ENCODE measurements around the gene CYB5B.

Gene CYB5B

DNA sequence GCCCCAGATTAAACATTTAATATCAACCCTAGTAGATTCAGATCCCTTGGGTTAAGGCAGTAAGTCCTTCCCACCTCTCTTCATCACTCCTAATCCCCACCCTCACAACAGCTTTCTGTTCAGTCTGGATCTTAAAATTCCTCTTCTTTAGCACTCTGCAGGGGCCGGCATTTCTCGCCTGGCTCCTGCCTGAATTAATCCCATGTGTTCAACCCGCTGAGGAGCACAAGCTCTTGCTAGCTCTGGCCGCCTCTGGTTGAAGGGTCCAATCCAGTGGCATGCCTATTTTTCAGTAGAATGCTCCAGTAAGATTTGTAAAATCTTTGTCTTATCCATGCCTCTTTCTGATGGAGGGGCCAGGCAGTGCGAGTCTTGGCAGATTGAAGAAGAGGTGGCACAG lies 59.2 kb downstream of the CYB5B start:
- WGBS (ENCODE audit: extremely low coverage, insufficient coverage, low lambda C conversion rate), result no CpG with 5 or more reads among the region's 5 CpGs
- Histone ChIP-seq H2AK5ac (ENCODE audit: low read length) (no peak overlapping the region), H3K18ac (ENCODE audit: low read length) (no peak overlapping the region), H2BK120ac (ENCODE audit: low read depth, low read length) (no peak overlapping the region), H3K9ac (ENCODE audit: low read length) (no peak overlapping the region), H3K4me3 (ENCODE audit: low read length) (no peak overlapping the region), H3K79me2 (ENCODE audit: control insufficient read depth, insufficient read depth, low read length) (no peaks in the 10 kb centered on the region), H4K5ac (ENCODE audit: low read length) (no peak overlapping the region), H2BK5ac (ENCODE audit: low read length) (no peak overlapping the region), H2BK15ac (replicated peaks; ENCODE audit: low read depth) (no peak overlapping the region), H3K56ac (ENCODE audit: low read length) (no peak overlapping the region), H3K4me1 (ENCODE audit: control insufficient read depth, low read depth, low read length) (no peaks in the 10 kb centered on the region), H4K8ac (ENCODE audit: low read depth, low read length) (no peak overlapping the region), H3K4ac (ENCODE audit: low read depth, low read length) (no peak overlapping the region), H3K27me3 (ENCODE audit: insufficient read depth, low read length, poor library complexity) (no peaks in the 10 kb centered on the region), H3K79me1 (ENCODE audit: low read length) (no peaks in the 10 kb centered on the region), H3K4me2 (ENCODE audit: low read length) (no peak overlapping the region), H3K36me3 (ENCODE audit: control insufficient read depth, insufficient read depth, low read length) (no peaks in the 10 kb centered on the region), H3K27ac (ENCODE audit: low read depth, low read length) (no peak overlapping the region), H3K23ac (ENCODE audit: low read length) (no peak overlapping the region)
- DNase-seq, result peak; percentile 71

DNA sequence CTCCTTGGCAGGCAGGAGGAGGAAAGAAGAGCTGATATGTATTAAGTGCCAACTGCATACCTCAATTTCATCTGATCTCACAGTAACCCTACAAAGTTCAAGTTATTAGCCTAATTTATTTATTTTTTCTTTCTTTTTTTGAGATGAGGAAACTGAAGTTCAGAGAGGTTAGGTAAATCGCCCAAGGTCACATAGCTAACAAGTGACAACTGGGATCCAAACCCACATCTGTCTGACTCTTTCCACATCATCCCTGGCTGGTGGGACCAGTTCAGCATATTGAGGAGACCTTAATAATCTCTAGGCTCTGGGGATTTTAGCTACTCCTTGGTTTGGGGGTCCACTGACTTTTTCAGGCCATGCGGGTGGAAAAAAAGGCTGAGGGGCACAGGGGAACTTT lies 60.9 kb downstream of the CYB5B start:
- Histone ChIP-seq H2AK5ac (ENCODE audit: low read length) (no peak overlapping the region), H3K27me3 (ENCODE audit: insufficient read depth, low read length, poor library complexity) (no peaks in the 10 kb centered on the region), H2BK120ac (ENCODE audit: low read depth, low read length) (no peak overlapping the region), H3K4me1 (ENCODE audit: control insufficient read depth, low read depth, low read length) (no peaks in the 10 kb centered on the region), H3K4me2 (ENCODE audit: low read length) (no peak overlapping the region), H3K4ac (ENCODE audit: low read depth, low read length) (no peak overlapping the region), H2BK15ac (replicated peaks; ENCODE audit: low read depth) (no peak overlapping the region), H3K18ac (ENCODE audit: low read length) (no peak overlapping the region), H2BK5ac (ENCODE audit: low read length) (no peak overlapping the region), H3K36me3 (ENCODE audit: control insufficient read depth, insufficient read depth, low read length) (no peaks in the 10 kb centered on the region), H3K4me3 (ENCODE audit: low read length) (no peak overlapping the region), H4K5ac (ENCODE audit: low read length) (no peak overlapping the region), H3K56ac (ENCODE audit: low read length) (no peak overlapping the region), H3K9ac (ENCODE audit: low read length) (no peak overlapping the region), H3K79me2 (ENCODE audit: control insufficient read depth, insufficient read depth, low read length) (no peaks in the 10 kb centered on the region), H3K79me1 (ENCODE audit: low read length) (no peaks in the 10 kb centered on the region), H4K8ac (ENCODE audit: low read depth, low read length) (no peak overlapping the region), H3K23ac (ENCODE audit: low read length) (no peak overlapping the region), H3K27ac (ENCODE audit: low read depth, low read length) (no peak overlapping the region)
- DNase-seq, result no peak
- whole genome bisulfite sequencing (ENCODE audit: extremely low coverage, insufficient coverage, low lambda C conversion rate), result no CpG with 5 or more reads among the region's 2 CpGs

DNA sequence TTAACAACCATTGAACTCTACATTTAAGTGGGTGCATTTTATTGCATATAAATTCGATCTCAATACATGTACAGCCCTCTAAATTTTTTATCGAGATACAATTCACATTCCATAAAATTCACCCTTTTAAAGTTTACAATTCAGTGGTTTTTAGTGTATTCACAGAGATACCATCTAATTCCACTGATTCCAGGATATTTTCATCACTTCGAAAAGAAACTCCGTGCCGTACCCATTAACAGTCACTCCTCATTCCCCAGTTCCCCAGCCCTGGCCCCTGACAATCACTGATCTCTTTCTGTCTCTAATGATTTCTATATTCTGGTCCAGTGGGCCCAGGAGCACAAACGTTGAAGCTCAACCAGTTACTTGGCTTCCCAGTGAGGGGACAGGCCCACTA lies 61.4 kb downstream of the CYB5B start:
- Histone ChIP-seq H3K36me3 (ENCODE audit: control insufficient read depth, insufficient read depth, low read length) (no peaks in the 10 kb centered on the region), H2BK15ac (replicated peaks; ENCODE audit: low read depth) (no peak overlapping the region), H3K27me3 (ENCODE audit: insufficient read depth, low read length, poor library complexity) (no peaks in the 10 kb centered on the region), H3K18ac (ENCODE audit: low read length) (no peak overlapping the region), H4K5ac (ENCODE audit: low read length) (no peak overlapping the region), H3K79me1 (ENCODE audit: low read length) (no peaks in the 10 kb centered on the region), H2BK120ac (ENCODE audit: low read depth, low read length) (no peak overlapping the region), H3K79me2 (ENCODE audit: control insufficient read depth, insufficient read depth, low read length) (no peaks in the 10 kb centered on the region), H3K23ac (ENCODE audit: low read length) (no peak overlapping the region), H3K4me3 (ENCODE audit: low read length) (no peak overlapping the region), H3K56ac (ENCODE audit: low read length) (no peak overlapping the region), H3K9ac (ENCODE audit: low read length) (no peak overlapping the region), H3K4me1 (ENCODE audit: control insufficient read depth, low read depth, low read length) (no peaks in the 10 kb centered on the region), H3K4ac (ENCODE audit: low read depth, low read length) (no peak overlapping the region), H2BK5ac (ENCODE audit: low read length) (no peak overlapping the region), H4K8ac (ENCODE audit: low read depth, low read length) (no peak overlapping the region), H3K4me2 (ENCODE audit: low read length) (no peak overlapping the region), H2AK5ac (ENCODE audit: low read length) (no peak overlapping the region), H3K27ac (ENCODE audit: low read depth, low read length) (no peak overlapping the region)
- DNase-seq, result no peak
- no CpG with 5 or more reads among the region's 6 CpGs for WGBS (ENCODE audit: extremely low coverage, insufficient coverage, low lambda C conversion rate)

DNA sequence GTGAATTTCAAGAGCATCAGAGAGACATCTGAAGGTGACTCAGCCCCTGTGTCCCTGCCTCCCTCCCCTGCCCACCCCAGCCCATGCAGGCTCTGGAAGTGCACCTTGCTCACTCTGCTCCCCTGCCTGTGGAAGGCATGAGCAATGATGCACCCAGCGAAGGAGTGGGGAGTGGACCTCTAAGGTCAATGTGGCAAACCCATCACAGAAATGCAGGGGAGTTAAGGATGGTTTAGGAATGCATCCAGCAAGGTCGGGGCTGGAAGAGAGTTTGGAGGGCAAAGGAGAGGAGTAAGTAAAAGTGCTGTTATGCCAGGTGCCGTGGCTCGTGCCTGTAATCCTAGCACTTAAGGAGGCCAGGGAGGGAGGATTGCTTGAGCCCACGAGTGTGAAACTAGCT lies 61.9 kb downstream of the CYB5B start:
- H3K79me2 ChIP-seq (ENCODE audit: control insufficient read depth, insufficient read depth, low read length), result no peaks in the 10 kb centered on the region
- H3K18ac ChIP-seq (ENCODE audit: low read length), result no peak overlapping the region
- H3K4me2 ChIP-seq (ENCODE audit: low read length), result no peak overlapping the region
- no peaks in the 10 kb centered on the region for H3K4me1 ChIP-seq (ENCODE audit: control insufficient read depth, low read depth, low read length)
- no peak overlapping the region for H4K8ac ChIP-seq (ENCODE audit: low read depth, low read length)
- no peaks in the 10 kb centered on the region for H3K79me1 ChIP-seq (ENCODE audit: low read length)
- WGBS (ENCODE audit: extremely low coverage, insufficient coverage, low lambda C conversion rate), result no CpG with 5 or more reads among the region's 5 CpGs
- no peaks in the 10 kb centered on the region for H3K27me3 ChIP-seq (ENCODE audit: insufficient read depth, low read length, poor library complexity)
- H2BK5ac ChIP-seq (ENCODE audit: low read length), result no peak overlapping the region
- H3K23ac ChIP-seq (ENCODE audit: low read length), result no peak overlapping the region
- DNase-seq, result no peak
- no peak overlapping the region for H4K5ac ChIP-seq (ENCODE audit: low read length)
- no peak overlapping the region for H3K9ac ChIP-seq (ENCODE audit: low read length)
- H3K36me3 ChIP-seq (ENCODE audit: control insufficient read depth, insufficient read depth, low read length), result no peaks in the 10 kb centered on the region
- no peak overlapping the region for H3K56ac ChIP-seq (ENCODE audit: low read length)
- no peak overlapping the region for H3K4ac ChIP-seq (ENCODE audit: low read depth, low read length)
- no peak overlapping the region for H3K4me3 ChIP-seq (ENCODE audit: low read length)
- H2AK5ac ChIP-seq (ENCODE audit: low read length), result no peak overlapping the region
- no peak overlapping the region for H2BK15ac ChIP-seq (replicated peaks; ENCODE audit: low read depth)
- H2BK120ac ChIP-seq (ENCODE audit: low read depth, low read length), result no peak overlapping the region
- H3K27ac ChIP-seq (ENCODE audit: low read depth, low read length), result no peak overlapping the region

DNA sequence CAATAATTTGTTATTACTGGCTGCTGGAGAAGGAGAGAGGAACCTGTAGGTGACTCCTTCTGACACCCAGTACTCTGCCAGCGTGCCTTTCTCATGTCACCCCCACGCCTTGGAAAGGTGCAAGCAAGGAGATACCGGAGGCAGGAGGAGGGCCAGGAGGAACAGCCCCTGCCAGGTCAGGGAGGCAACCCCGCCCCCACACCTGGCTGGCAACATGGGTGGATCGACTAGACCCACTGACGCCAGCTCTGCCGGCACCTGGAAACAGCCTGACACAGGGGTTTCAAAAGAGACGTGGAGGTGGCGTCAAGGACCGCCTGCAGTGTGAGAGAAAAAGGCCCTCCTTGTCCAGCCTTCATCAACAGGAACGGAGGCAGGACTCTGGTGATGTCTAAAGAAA lies 62.3 kb downstream of the CYB5B start:
- no peak overlapping the region for H3K4ac ChIP-seq (ENCODE audit: low read depth, low read length)
- H3K4me1 ChIP-seq (ENCODE audit: control insufficient read depth, low read depth, low read length), result no peaks in the 10 kb centered on the region
- WGBS (ENCODE audit: extremely low coverage, insufficient coverage, low lambda C conversion rate), result no CpG with 5 or more reads among the region's 11 CpGs
- no peak overlapping the region for H4K5ac ChIP-seq (ENCODE audit: low read length)
- H3K23ac ChIP-seq (ENCODE audit: low read length), result no peak overlapping the region
- no peak overlapping the region for H3K4me3 ChIP-seq (ENCODE audit: low read length)
- no peak overlapping the region for H2BK15ac ChIP-seq (replicated peaks; ENCODE audit: low read depth)
- no peak overlapping the region for H3K18ac ChIP-seq (ENCODE audit: low read length)
- no peak overlapping the region for H2BK5ac ChIP-seq (ENCODE audit: low read length)
- H2BK120ac ChIP-seq (ENCODE audit: low read depth, low read length), result no peak overlapping the region
- no peaks in the 10 kb centered on the region for H3K36me3 ChIP-seq (ENCODE audit: control insufficient read depth, insufficient read depth, low read length)
- H3K79me1 ChIP-seq (ENCODE audit: low read length), result no peaks in the 10 kb centered on the region
- H4K8ac ChIP-seq (ENCODE audit: low read depth, low read length), result no peak overlapping the region
- no peak overlapping the region for H3K4me2 ChIP-seq (ENCODE audit: low read length)
- H3K9ac ChIP-seq (ENCODE audit: low read length), result no peak overlapping the region
- H3K56ac ChIP-seq (ENCODE audit: low read length), result peak overlapping the region; percentile 15
- no peaks in the 10 kb centered on the region for H3K27me3 ChIP-seq (ENCODE audit: insufficient read depth, low read length, poor library complexity)
- H3K79me2 ChIP-seq (ENCODE audit: control insufficient read depth, insufficient read depth, low read length), result no peaks in the 10 kb centered on the region
- no peak for DNase-seq
- H3K27ac ChIP-seq (ENCODE audit: low read depth, low read length), result no peak overlapping the region
- no peak overlapping the region for H2AK5ac ChIP-seq (ENCODE audit: low read length)

DNA sequence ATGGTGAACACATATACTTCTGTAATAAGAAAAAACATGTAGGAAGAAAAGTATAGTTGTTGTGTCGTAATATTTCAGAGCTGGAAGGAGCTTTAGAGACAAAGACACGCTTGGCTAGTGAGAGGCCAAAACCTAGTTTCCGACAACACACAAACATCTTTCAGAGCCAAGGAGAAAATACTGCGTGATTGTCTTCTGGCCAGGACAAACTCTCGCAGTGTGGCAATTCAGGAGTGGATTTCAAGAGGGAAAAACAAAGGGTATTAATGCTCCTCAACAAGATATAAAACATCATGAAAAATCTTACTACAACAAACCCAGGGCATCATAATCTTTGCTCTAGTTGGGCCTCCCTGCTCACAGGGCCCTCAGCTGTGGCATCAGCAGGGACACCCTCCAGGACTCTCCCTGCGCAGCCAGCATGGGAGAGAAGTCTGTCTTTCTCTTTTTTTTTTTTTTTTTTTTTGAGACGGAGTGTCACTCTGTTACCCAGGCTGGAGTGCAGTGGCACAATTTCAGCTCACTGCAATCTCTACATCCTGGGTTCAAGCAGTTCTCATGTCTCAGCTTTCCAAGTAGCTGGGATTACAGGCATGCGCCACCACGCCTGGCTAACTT lies 66.4 kb downstream of the CYB5B start:
- no peaks in the 10 kb centered on the region for H3K27me3 ChIP-seq (ENCODE audit: insufficient read depth, low read length, poor library complexity)
- no peak overlapping the region for H2AK5ac ChIP-seq (ENCODE audit: low read length)
- no peak overlapping the region for H4K8ac ChIP-seq (ENCODE audit: low read depth, low read length)
- no peak overlapping the region for H3K4me3 ChIP-seq (ENCODE audit: low read length)
- no peaks in the 10 kb centered on the region for H3K36me3 ChIP-seq (ENCODE audit: control insufficient read depth, insufficient read depth, low read length)
- H3K4me2 ChIP-seq (ENCODE audit: low read length), result no peak overlapping the region
- no peaks in the 10 kb centered on the region for H3K79me2 ChIP-seq (ENCODE audit: control insufficient read depth, insufficient read depth, low read length)
- H2BK15ac ChIP-seq (replicated peaks; ENCODE audit: low read depth), result peak overlapping the region; percentile 27
- no peak for DNase-seq
- no peak overlapping the region for H3K56ac ChIP-seq (ENCODE audit: low read length)
- no peak overlapping the region for H4K5ac ChIP-seq (ENCODE audit: low read length)
- no peak overlapping the region for H3K23ac ChIP-seq (ENCODE audit: low read length)
- H3K27ac ChIP-seq (ENCODE audit: low read depth, low read length), result no peak overlapping the region
- no CpG with 5 or more reads among the region's 9 CpGs for WGBS (ENCODE audit: extremely low coverage, insufficient coverage, low lambda C conversion rate)
- no peak overlapping the region for H2BK5ac ChIP-seq (ENCODE audit: low read length)
- no peaks in the 10 kb centered on the region for H3K79me1 ChIP-seq (ENCODE audit: low read length)
- H2BK120ac ChIP-seq (ENCODE audit: low read depth, low read length), result no peak overlapping the region
- H3K18ac ChIP-seq (ENCODE audit: low read length), result no peak overlapping the region
- H3K9ac ChIP-seq (ENCODE audit: low read length), result no peak overlapping the region
- no peaks in the 10 kb centered on the region for H3K4me1 ChIP-seq (ENCODE audit: control insufficient read depth, low read depth, low read length)
- no peak overlapping the region for H3K4ac ChIP-seq (ENCODE audit: low read depth, low read length)
